Activated CD8-positive, alpha-beta memory T cell treated with anti-CD3 and anti-CD28 coated beads, Interleukin-2, amount 50 U/mL, for 4 hours (primary cell): ENCODE results near the gene NBEA.
A peak's percentile ranks its signal among the peaks of the same experiment; 100 is the strongest.
"Not testable (repeated sequence)": the region's sequence is repeated elsewhere in the genome, so short reads cannot be mapped to it uniquely, and the experiment has no call there.

Experiments used
- DNase-seq: peaks from one replicate; pipeline ENCODE4 v3.0.0-alpha.2; 2020

The NBEA gene, protein sequence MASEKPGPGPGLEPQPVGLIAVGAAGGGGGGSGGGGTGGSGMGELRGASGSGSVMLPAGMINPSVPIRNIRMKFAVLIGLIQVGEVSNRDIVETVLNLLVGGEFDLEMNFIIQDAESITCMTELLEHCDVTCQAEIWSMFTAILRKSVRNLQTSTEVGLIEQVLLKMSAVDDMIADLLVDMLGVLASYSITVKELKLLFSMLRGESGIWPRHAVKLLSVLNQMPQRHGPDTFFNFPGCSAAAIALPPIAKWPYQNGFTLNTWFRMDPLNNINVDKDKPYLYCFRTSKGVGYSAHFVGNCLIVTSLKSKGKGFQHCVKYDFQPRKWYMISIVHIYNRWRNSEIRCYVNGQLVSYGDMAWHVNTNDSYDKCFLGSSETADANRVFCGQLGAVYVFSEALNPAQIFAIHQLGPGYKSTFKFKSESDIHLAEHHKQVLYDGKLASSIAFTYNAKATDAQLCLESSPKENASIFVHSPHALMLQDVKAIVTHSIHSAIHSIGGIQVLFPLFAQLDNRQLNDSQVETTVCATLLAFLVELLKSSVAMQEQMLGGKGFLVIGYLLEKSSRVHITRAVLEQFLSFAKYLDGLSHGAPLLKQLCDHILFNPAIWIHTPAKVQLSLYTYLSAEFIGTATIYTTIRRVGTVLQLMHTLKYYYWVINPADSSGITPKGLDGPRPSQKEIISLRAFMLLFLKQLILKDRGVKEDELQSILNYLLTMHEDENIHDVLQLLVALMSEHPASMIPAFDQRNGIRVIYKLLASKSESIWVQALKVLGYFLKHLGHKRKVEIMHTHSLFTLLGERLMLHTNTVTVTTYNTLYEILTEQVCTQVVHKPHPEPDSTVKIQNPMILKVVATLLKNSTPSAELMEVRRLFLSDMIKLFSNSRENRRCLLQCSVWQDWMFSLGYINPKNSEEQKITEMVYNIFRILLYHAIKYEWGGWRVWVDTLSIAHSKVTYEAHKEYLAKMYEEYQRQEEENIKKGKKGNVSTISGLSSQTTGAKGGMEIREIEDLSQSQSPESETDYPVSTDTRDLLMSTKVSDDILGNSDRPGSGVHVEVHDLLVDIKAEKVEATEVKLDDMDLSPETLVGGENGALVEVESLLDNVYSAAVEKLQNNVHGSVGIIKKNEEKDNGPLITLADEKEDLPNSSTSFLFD (N-terminal part only)

DNA sequence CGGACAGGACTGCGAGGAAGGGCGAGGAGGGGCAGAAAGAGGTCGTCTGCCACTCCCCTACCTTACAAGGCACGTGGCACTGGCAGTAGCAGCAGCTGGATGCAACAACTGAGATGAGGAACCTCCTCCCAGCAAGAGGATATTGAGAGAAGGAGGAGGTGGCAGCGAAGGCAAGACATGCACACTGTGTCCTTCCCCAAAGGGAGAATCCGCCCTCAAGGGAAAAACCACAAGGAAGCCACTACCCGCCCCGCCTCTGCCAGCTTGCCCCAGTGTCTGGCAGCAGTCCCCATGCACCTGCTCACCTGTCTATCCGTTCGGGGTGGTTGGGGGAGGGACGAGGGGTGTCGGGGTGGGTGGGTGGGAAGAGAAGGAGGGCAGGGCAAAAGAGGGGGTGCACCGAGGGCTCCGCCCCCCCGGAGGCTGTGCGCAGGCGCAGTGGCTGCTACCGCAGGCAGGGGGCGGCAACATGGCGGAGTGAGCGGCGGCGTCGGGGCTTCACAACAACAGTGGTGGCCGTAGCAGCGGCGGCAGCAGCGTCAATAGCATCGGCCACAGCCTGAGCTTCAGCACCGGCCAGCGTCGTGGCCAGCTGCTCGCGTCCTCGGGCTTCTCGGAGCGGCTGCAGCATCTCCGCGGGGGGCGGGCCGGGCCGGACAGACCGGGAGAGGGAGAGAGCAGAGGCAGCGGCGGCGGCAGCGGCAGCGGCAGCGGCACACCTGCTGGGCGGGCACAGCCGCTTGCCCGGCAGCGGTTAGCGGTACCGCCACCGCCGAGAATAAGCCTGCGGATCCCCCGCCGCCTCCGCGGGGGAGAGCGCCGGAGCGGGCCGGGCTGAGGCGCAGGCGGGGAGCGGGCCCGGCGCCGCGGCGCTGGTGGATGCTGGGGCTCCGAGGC, at the start of gene NBEA:
NBEA (plus strand) TSS at position 436 of the 897 bp plus-strand sequence. CDS start 551 bp downstream, outside the sequence.
- DNase-seq = peak; percentile 85

DNA sequence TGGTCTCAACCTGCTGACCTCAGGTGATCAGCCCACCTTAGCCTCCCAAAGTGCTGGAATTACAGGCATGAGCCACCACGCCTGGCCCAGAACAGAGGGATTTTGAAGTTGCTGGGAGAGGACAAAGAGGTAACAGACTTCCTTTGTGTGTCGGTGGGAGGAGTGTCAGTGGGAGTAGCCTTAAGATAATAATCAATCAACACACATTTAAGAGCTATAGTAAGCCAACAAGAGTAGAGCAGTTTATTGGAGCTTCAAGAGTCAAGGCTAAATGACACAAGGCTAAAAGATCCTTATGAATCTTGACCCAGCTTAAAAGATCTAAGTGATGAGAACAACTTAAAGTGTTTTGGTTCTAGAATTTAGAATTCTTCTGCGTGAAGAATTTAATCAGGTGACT, 47.3 kb upstream of the NBEA start:
- DNase-seq = no peak

DNA sequence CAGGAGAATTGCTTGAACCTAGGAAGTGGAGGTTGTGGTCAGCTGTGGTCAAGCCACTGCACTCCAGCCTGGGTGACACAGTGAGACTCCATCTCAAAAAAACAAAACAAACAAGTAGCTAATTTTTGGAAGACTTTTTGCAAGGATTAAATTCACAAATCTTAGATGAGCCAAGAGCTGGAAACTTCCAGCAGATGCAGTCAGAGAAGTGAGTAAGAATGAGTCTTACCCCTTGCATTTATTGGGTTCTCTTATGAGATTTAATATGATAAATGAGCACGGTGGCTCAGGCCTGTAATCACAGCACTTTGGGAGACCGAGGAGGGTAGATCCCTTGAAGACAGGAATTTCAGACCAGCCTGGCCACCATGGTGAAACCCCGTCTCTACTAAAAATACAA, 44.9 kb upstream of the NBEA start:
- DNase-seq = no peak

DNA sequence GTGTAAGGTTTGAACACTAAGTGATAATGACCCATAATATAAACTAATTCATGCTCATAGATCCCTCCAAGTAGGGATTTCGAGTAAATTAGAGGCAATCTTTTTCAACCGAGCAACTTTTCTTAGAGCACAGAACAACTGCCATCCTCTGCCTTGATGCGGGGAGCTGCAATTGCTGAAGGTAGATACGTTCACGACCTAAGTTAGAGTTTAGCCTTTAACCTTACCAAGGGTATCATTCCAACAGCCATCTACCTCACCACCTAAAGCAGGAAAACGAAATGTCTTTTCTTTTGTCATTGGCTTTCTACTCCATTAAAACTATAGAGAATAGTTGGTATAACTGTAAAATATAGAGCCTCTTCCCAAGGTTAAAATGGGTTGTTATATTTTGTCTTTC, 42.2 kb upstream of the NBEA start:
- no peak for DNase-seq

DNA sequence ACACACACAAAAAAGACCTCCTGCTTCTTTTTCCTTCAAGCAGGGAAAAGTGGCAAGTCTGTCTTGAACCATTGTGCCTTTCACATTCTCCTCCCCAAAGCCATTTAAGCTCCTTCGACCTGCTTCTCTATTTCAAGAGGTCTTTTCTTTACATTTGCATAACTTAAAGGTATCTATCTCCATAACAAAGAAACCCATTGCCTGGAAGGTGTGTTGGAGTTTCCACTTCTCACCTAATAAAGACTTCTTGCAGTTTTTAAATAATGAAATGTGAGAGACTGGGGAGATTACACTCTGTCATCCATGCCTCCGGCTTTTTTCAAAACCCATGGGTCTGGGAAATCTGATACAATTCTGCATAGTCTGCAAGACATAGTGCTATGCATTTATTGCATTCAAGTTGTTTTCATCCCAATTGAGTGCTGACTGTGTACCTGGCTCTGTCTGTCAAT, 41.8 kb upstream of the NBEA start:
- DNase-seq = no peak

DNA sequence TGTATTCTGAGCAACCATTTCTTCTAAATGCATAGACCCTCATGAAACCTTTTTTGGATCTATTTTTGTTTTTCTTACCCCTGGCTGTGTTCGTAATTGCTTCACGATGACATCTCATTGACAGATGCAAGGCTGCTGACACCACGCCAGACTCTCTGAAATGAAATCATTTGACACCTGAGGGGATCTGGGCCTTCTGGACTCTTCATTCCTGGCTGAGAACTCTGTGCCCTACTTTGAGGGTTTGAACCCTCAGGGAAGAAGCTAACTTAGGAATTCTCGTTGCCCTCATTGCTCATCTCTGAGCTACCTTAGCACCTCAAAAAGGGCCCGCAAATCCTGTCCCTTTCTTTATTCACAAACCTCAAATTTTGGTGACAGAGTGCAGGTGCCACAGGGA, 40.5 kb upstream of the NBEA start:
- DNase-seq = no peak

DNA sequence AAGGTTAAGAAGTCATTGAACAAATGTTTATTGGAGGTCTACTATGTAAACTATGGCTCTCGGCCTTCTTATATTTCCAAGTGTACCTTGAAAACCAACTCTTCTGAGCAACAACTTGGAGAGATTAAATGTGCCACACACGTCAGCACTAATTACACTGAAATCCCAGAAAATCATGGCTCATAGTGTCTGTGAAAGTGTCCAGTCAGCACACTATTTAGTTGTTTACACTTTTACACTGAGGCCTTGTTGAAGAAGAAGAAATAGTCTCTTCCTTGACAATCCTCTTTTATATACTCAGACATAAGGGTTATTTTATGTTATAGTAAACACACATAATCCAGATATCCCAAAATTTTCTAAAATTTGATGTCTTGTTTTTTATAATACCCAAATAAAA, 30.9 kb upstream of the NBEA start:
- DNase-seq = no peak

DNA sequence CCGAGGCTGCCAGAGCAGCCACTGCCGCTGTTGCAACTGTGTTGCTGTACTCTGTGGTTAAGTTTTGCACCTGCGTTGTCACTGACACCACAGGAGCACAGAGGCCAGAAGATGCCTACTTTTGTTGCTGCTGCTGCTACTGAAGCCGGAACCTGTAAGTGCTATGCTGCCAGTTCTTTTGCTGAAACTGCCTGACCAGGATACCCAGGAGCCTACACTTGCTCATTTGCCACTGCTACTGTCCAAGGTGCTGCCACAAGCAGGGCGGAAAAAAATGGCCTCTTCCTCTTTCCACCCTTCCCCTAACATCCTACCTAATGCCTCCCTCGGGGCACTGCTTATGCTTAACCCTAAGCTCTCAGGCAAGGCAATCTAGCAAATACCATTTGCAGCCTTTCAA, 29.0 kb upstream of the NBEA start:
- DNase-seq = no peak

DNA sequence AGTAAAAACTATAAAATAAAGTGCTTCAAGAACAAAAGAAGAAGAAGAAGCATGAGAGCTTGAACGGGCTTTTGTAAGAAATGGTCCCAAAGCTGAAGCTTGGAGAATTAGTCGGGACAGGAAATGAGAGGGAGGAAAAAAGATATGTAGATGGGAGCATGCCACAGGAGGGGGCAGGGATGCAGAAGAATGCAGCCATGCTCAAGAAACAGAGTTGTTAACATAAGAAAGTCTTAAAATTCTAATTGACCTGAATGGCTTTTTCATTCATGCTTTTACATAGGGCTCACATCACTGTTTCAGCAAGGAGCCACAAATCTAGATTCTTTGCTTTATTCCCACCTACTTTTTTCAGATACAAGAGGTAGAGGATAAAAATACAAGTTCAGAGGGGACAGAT, 27.7 kb upstream of the NBEA start:
- no peak for DNase-seq

DNA sequence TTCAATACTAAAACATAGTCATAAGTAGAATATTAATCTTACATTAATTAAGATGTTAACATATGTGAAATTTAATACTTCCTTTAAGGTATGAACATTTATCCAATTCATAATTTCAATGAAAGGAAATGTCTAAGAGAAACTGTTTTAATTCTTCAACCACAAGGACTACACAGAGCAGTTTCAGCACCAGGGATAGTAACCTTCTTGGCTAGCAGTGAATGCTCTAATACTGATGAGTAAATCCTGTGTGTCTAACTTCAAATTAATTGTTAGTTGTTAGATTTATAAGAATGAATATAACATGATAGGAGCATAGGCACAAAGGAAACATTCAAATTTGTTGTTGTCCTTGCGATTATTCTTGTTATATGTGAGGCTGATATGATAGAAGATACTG, 15.6 kb upstream of the NBEA start:
- no peak for DNase-seq

DNA sequence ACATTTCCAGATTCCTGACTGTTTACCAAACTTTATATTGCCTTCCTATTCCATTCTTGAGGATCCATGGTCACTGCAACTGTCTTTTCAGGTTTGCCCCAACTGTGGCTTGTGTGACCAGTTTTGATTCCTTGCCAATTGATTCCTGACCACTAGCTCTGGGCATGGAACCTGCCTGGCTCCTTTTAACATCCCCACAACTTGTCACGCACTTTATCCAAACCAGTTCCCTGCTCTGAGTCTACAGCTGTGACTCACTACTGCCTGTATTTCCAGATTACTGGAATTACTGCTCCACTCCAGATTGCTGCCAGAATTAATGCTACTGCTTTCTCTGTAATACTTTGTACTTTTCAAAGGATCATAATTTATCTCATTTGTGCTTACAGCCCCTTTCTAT, 13.4 kb upstream of the NBEA start:
- DNase-seq = not testable (repeated sequence)

DNA sequence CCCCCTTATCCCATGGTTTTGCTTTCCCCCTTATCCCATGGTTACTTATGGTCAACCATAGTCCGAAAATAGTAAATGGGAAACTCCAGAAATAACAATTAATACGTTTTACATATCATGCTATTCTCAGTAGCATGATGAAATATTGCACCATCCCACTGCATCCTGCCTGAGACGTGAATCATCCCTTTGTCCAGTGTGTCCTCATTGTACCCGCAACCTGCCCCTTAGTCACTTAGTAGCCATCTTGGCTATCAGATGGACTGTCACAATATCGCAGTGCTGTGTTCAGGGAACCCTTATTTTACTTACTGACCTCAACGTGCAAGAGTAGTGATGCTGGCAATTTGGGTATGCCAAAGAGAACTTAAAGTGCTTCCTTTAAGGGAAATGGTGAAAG, 10.5 kb upstream of the NBEA start:
- no peak for DNase-seq

DNA sequence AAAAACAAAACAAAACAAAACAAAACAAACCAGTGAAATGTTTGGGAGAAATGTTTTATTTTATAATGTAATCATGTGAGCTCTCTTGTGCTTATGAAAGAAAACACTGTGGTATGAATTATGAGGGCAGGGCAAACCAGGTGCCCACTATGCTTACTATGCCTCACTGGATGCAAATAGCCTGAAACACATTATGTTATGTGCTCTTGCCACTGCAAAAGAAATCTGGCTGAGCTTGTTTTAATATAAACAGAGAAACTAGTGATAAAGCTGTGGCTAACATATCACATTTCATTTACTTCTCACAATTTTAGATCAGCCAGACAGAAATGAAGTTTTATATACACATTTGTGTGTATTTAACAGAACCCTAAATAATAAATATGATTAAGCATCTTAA, 8.7 kb upstream of the NBEA start:
- no peak for DNase-seq

DNA sequence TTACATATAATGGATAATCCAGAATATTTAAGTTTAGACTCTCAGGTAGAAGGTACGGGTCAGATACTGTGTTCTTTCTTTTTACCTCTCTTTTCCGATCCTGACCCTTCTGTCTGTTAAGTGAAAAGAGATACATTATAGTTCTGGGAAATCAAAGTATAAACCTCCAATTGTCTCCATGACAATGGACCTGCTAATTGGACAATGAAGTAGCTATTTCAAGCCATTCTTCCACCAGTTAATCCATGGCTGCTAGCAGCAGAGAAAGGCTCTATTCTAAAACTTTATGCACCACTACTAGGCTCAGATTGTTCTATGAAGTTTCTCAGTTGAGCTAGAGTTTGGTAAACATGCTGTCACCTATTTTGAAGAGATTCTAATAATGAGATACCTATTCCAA, 8.3 kb upstream of the NBEA start:
- DNase-seq = no peak

DNA sequence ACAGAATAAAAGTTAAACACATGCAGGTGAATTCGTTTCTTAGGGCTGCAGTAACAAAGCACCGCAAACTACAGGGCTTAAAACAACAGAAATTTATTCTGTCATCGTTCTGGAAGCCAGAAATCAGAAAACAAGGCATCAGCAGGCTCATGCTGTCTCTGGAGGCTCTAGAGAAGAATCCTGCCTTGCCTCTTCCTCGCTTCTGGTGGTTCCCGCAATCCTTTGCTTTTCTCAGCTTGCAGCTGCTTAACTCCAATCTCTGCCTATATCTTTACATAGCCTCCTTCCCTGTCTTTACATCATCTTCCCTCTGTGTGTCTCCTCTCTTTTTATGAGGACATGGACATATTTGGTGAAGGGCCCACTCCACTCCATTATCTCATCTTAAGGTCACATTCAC, 6.2 kb upstream of the NBEA start:
- no peak for DNase-seq

DNA sequence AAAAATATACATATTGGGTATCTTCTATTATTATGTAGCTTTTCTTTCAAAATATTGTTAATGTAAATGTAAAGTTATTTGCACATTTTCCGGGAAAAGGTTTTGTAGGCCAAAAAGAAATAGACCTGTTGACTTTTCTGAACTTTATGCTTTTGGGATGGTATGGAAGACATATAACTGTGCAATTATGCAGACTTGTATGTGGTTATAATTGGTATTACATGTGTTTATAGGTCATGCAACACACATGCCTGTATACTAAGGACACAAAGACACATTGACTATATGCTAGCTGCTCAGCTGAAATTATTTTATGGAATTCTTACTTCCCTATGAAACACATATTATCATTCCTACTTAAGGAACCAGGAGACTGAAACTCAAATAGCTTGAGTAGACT, 2.3 kb upstream of the NBEA start:
- DNase-seq = no peak

DNA sequence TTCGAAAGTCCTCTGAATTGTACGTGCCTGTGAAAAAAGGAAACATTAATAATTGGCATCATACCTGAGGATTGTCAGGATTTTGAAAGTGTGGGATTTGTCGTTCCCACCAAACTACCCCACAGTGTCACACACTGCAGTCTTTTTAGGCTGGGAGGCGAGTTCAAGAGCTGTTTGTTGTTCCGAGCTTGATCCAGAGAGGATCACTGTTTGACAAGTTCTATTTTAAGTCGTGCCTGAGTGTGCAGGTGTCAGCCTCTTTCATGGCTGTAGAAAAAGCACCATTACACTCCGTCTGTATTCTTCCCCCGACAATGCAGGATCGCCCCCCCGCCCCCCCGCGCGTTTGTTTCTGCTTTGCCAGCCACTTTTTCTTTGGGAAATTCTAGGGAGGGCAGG, 635 bp upstream of the NBEA start:
- DNase-seq = no peak

DNA sequence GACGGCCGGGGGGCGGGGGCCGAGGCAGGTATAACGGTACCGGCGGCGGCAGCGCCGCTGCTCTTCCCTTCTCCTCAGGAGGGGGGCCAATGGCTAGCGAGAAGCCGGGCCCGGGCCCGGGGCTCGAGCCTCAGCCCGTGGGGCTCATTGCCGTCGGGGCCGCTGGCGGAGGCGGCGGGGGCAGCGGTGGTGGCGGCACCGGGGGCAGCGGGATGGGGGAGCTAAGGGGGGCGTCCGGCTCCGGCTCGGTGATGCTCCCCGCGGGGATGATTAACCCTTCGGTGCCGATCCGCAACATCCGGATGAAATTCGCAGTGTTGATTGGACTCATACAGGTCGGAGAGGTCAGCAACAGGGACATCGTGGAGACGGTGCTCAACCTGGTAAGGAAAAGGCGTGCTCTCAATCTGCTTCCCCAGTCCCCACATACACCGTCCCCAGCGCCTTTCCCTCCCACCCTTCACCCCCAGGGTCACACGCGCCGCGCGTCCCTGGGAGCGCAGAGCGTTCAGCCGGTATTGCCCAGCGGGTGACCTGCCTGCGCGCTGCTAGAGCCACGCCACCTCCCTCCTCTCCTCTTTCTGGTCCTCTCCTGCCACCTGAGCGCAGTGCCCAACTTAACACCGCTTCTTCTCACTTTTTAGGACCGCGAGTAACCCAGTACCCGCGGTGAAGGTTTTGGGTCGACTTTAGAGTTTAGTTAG, 814 bp downstream of the NBEA start:
- DNase-seq = peak; percentile 22

DNA sequence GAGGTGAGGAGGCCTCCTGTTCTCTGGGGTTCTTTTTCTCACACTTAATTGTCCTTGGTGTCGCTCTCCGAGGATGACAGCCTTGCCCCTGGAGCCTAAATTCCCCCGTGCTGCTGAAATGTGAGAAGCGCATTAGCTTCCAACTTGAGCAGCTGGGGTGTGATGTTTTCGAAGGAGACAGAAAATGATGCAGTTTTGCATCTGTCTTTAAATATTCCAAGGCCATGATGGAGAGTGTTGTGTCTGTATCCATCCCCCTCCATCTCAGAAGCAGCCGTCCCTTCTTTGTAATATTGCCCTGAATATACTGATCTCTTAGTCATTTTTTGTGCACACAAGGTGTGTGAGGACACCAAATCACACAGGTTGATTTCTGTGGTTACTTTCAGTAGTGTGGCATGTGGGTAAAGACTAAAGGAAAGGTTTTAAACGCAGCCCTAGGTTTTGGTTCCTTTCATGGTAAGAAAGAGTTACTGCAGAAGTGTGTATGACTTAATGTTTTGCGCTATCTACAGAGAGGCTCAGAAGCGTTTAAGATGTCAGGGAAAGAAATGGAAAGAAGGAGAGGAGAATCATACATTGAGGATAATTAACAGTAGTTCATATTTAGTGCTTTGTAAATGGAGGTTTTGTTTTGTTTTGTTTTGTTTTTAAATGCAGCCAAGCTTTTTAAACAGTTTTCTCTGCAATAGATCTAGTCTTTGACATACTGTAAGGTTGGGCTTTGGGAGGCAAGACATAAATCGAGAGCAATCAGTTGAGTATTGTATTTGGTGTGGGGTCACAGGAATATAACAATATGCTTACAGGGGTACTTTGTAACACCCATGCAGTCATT, 1.6 kb downstream of the NBEA start:
- DNase-seq = no peak

DNA sequence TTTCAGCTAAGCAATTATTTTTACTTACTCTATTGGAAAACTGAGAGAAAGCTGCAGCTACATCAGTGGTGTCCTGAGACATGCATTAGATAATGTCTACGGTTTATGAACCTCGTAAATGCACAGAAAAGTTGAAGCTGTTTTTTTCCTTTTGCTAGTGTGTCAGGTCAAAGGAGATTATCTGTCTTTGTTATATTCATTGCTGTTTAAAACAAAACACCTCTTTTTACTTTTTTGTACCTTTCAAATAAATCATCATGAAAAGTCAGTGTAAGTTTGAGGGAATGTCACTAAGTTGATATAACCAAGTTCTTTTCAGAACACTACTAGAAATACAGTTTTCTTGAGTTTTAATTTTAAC, 2.2 kb downstream of the NBEA start:
- DNase-seq = no peak

DNA sequence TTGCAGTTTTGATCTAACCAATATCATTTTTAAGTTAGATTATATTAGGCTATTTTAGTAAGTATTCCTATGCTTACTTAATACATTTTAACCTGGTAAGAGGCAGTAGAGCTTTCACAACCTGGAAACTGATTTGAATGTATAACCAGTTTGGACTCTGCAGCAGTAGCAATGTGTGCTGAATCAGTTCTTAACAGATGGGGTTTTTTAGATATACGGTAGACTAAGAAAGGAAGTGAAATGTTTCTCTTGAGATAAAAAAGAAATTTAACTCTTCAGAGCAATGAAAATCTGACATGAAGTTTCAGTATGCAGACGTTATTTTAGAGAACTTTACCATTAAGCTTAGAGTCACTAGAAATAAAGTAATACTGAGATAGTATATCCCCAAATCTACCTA, 2.7 kb downstream of the NBEA start:
- no peak for DNase-seq
